Stimulated activated CD8-positive, alpha-beta memory T cell treated with anti-CD3 and anti-CD28 coated beads, Interleukin-12 subunit alpha, Interleukin-12 subunit beta, amount 100 ng/mL, for 24 hours (primary cell): ENCODE measurements around the gene C2orf69.

Source experiments
- DNase-seq: peaks from one replicate; pipeline ENCODE4 v3.0.0-alpha.2; 2020; ENCODE audit errors: extremely low read depth

C2orf69 gene

DNA sequence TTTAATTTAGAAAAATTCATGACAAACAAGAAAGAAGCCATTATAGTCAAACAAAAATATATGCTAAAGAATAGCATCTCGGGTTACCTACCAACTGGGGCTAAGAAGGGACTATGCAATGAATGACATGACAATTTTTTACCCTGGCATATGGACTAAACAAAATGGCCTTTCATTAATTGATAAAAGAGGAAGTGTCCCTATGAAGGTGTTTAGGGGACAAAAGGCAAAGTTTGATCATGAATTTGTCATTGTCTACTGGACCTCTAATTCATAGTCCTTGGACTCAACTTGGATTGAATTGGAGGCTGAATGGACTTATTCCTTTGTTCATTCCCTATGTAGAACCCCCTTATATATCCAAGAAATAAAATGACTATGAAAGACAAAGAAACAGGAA is 57.0 kb downstream of the C2orf69 start:
- DNase-seq: no peak

DNA sequence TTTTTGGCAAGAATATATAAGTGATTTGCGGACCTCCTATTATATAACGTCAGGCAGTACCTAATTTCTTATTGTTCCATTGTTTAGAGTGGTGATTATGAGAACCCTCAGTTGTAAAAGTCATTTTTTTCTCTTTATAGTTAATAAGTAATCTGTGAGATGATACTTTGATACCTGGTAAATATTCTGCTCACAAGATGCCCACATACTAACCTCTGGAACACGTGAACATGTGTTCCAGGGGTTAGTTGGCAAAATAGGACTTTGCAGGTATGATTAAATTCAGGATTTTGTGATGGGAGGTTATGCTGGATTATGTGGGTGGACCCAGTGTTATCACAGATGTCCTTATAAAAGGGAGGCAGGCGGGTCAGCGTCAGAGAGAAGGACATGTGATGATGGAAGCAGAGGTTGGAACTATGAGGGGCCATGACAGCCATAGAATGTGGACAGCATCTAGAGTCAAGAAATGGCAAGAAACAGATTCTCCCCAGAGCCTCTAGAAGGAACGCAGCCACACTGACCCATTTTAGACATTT is 61.1 kb downstream of the C2orf69 start:
- DNase-seq: no peak

DNA sequence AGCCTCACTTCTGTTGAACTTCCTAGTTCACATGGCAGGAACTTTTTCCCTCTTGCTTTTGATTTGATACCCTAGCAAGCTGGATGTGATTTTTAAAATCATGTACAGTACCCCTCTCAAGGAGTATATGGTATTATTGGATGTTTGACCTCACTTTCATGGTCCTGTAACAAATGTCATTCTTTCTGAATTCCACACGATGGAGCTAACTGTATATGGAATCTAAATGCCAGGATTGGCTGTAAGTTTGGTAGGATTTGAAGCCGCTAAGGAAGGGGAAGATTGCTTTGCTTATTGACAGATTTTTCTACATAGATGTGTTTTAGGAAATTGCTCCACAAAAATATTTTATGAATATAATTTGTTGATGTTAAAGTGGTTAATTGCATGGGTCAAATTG is 62.6 kb downstream of the C2orf69 start:
- no peak for DNase-seq

DNA sequence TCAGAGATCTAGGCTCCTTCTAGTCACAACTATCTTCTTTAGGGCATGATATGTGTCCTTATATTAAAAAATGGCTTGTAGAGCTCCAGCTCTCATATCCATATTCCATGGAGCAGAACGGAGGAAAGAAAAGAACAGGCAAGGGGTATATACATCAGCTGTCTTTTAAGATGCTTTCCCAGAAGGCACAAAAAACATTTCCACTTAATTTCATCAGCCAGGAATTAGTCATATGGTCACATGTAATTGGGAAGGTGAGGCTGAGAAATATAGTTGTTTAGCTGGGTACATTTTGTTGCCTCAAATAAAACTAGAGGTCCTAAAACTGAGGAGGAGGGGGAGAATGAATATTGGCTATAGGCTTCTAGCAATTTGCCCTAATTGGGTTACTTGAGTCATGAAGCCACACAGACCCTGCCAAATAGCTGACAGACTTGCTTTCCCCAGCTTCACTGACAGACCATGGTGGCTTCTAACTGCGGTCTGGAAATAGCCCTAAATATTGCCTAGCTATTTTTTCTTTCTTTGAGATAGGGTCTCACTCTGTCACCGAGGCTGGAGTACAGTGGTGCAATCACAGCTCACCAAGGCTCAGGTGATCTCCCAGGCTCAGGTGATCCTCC is 64.3 kb downstream of the C2orf69 start:
- no peak for DNase-seq
